Measurements from ENCODE around the gene CRX.
A peak's percentile ranks its signal among the peaks of the same experiment; 100 is the strongest.
"Not testable (repeated sequence)": the region's sequence is repeated elsewhere in the genome, so short reads cannot be mapped to it uniquely, and the experiment has no call there.

GRCh38 chr19:47777245-47778048 is 44.3 kb upstream of the CRX start:
- TF ChIP-seq, protein P1, sequence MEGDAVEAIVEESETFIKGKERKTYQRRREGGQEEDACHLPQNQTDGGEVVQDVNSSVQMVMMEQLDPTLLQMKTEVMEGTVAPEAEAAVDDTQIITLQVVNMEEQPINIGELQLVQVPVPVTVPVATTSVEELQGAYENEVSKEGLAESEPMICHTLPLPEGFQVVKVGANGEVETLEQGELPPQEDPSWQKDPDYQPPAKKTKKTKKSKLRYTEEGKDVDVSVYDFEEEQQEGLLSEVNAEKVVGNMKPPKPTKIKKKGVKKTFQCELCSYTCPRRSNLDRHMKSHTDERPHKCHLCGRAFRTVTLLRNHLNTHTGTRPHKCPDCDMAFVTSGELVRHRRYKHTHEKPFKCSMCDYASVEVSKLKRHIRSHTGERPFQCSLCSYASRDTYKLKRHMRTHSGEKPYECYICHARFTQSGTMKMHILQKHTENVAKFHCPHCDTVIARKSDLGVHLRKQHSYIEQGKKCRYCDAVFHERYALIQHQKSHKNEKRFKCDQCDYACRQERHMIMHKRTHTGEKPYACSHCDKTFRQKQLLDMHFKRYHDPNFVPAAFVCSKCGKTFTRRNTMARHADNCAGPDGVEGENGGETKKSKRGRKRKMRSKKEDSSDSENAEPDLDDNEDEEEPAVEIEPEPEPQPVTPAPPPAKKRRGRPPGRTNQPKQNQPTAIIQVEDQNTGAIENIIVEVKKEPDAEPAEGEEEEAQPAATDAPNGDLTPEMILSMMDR (IDR thresholded peaks at IDR 0.05), result not testable (repeated sequence)
- not testable (repeated sequence) for TF ChIP-seq JUNB (IDR thresholded peaks at IDR 0.05); RARB (CRISPR knock-in tag; IDR thresholded peaks at IDR 0.05); CHD2 (IDR thresholded peaks at IDR 0.05; ENCODE audit: low read length, partially characterized antibody); JUN (IDR thresholded peaks at IDR 0.05); REST (IDR thresholded peaks at IDR 0.05); GATA3 (IDR thresholded peaks at IDR 0.05; ENCODE audit: borderline replicate concordance); FOSL2 (IDR thresholded peaks at IDR 0.05); FOSL2 (CRISPR knock-in tag; IDR thresholded peaks at IDR 0.05); SREBF2 (IDR thresholded peaks at IDR 0.05); RFX5 (IDR thresholded peaks at IDR 0.05)
- TF ChIP-seq KDM1A (IDR thresholded peaks at IDR 0.05; ENCODE audit: low read depth), result 0 out of 2 replicates have a peak, but pooled peaks have one; percentile 16
- TF ChIP-seq, protein P2, sequence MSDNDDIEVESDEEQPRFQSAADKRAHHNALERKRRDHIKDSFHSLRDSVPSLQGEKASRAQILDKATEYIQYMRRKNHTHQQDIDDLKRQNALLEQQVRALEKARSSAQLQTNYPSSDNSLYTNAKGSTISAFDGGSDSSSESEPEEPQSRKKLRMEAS (IDR thresholded peaks at IDR 0.05), result not testable (repeated sequence)

All from A549 (cell line).